GM12892 (cell line): ENCODE measurements around the gene CDKAL1.

Experiments used
- POLR2A ChIP-seq: IDR thresholded peaks from 2 replicates; pipeline ENCODE4 v1.6.1; 2011; ENCODE audit warnings: low read depth, low read length, control low read depth
- POLR2AphosphoS5 ChIP-seq: IDR thresholded peaks from 2 replicates; pipeline ENCODE4 v1.6.1; 2011; ENCODE audit warnings: low read depth, low read length, control low read depth
- TAF1 ChIP-seq: IDR thresholded peaks from 2 replicates; pipeline ENCODE4 v1.6.1; 2011; ENCODE audit warnings: low read depth, mild to moderate bottlenecking, control low read depth, low read length, borderline replicate concordance

DNA sequence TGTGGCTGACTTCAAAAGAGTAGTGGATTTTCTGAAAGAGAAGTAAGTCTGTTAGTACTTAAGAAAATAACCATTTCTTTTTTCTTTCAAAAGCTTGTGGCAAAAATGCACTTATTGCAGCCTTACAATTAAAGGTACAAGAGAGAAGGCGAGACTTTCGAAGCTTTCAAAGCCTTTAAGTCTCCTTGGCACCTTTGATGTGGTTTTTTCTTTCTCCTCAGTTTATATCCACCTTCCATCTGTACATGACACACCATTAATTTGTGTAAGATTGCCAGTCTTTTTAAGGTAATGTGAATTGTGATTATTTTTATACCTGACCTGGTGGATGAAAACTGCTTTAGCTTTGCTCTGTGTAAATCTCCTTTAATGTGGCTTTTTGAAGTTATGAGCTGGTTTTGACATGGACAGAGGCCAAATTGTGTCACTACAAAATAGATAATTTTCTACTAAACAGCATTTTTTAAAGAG, 466.1 kb downstream of the CDKAL1 start:
- TF ChIP-seq POLR2AphosphoS5 (no peak), POLR2A (no peak), TAF1 (no peak)
